BJ (cell line): ENCODE data around the gene TTC39B. TPM values are rescaled to one million over a fixed set of nuclear protein-coding genes. Genes with fewer than 3 reads are reported as not detected.

Experiments used
- CTCF ChIA-PET: fragments of 350-600 bp; formaldehyde crosslinking; extraction: SDS; loops from one replicate; lab custom pipeline; 2021; ENCODE audit warnings: antibody characterized with exemption, inconsistent platforms; lab: Yijun Ruan, JAX
- POLR2A ChIA-PET: fragments of 300-600 bp; sonication (Branson Sonifier 250); formaldehyde crosslinking; extraction: SDS; loops from one replicate; lab custom pipeline; 2021; ENCODE audit warnings: antibody characterized with exemption; lab: Charles Lee
- DNase-seq: peaks from one replicate; pipeline ENCODE4 v3.0.0-alpha.2; 2011; ENCODE audit warnings: low read depth
- H3K27me3 ChIP-seq: 2 replicates; pipeline ENCODE4 v1.6.0; 2011; ENCODE audit warnings: low read length; ENCODE audit not compliant: control insufficient read depth, insufficient read depth
- H3K36me3 ChIP-seq: 2 replicates; pipeline ENCODE4 v1.5.1; 2011; ENCODE audit warnings: low read length; ENCODE audit not compliant: control insufficient read depth, insufficient read depth
- H3K4me3 ChIP-seq: 2 replicates; pipeline ENCODE4 v1.5.1; 2011; ENCODE audit warnings: low read depth, mild to moderate bottlenecking, control low read depth, low read length
- polyA plus RNA-seq: library from polyadenylated mRNA; depleted of rRNA; stranded (reverse); fragments of >200 nt; gene quantifications from 2 replicates; pipeline ENCODE4 v1.2.3, GENCODE V29; 2011
- TF ChIP-seq, protein P1 (sequence below): IDR thresholded peaks from 2 replicates; pipeline ENCODE4 v1.5.1; 2011; ENCODE audit warnings: low read depth, mild to moderate bottlenecking, control low read depth, inconsistent platforms, low read length, moderate library complexity; ENCODE audit not compliant: insufficient read depth

The TTC39B gene
- polyA plus RNA-seq, 1 experiment: 5.1 TPM

DNA sequence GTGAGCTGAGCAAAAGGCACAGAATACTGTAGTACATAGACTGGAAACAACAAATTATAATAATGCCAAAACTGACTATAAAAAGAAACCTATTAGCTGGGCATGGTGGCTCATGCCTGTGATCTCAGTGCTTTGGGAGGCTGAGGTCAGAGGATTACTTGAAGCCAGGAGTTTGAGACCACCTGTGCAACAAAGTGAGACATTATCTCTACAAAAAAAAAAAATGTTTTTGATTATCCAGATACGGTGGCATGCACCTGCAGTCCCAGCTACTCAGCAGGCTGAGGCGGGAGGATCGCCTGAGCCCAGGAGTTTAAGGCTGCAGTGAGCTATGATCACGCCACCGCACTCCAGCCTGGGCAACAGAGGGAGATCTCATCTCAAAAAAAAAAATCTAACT lies 175.9 kb downstream of the TTC39B start:
- CTCF ChIA-PET: interaction anchor here (0.7 to 0.9 kb wide), 2 partner anchors 12 kb away, joined by 3 read pairs; no protein-coding TSS in a partner anchor
- Histone ChIP-seq H3K27me3 (peaks cover 1% of the 10 kb centered on the region; the same call in 1 of the 2 replicates), H3K4me3 (no peak overlapping the region), H3K36me3 (no peaks in the 10 kb centered on the region)
- TF ChIP-seq, protein P1, sequence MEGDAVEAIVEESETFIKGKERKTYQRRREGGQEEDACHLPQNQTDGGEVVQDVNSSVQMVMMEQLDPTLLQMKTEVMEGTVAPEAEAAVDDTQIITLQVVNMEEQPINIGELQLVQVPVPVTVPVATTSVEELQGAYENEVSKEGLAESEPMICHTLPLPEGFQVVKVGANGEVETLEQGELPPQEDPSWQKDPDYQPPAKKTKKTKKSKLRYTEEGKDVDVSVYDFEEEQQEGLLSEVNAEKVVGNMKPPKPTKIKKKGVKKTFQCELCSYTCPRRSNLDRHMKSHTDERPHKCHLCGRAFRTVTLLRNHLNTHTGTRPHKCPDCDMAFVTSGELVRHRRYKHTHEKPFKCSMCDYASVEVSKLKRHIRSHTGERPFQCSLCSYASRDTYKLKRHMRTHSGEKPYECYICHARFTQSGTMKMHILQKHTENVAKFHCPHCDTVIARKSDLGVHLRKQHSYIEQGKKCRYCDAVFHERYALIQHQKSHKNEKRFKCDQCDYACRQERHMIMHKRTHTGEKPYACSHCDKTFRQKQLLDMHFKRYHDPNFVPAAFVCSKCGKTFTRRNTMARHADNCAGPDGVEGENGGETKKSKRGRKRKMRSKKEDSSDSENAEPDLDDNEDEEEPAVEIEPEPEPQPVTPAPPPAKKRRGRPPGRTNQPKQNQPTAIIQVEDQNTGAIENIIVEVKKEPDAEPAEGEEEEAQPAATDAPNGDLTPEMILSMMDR: no peak
- no peak for DNase-seq
- POLR2A ChIA-PET: no interaction called here

DNA sequence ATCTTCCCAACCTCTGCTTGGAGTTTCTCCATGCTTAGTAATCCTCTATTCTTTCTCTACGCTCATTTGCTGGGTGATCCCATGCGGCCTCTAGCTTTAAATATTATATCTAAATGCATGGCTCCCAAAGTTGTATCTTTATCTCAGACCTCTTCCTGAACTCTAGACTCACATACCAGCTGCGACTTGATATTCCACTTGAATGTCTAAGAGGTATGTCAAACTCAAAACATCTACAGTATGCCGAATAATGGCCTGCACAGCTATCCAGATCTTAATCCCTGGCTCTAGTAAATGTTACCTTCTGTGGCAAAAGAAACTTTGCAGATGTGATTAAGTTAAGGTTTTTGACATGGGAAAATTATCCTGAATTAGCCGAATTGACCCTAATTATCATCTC lies 179.2 kb downstream of the TTC39B start:
- peaks cover 1% of the 10 kb centered on the region; the same call in 1 of the 2 replicates for H3K27me3 ChIP-seq
- H3K4me3 ChIP-seq: no peak overlapping the region
- TF ChIP-seq, protein P1: no peak
- DNase-seq: no peak
- no peaks in the 10 kb centered on the region for H3K36me3 ChIP-seq
- ChIA-PET POLR2A (no interaction called here), CTCF (interaction anchor here (2.1 kb wide), 1 partner anchor 23 kb away, joined by 10 read pairs; no protein-coding TSS in a partner anchor)

DNA sequence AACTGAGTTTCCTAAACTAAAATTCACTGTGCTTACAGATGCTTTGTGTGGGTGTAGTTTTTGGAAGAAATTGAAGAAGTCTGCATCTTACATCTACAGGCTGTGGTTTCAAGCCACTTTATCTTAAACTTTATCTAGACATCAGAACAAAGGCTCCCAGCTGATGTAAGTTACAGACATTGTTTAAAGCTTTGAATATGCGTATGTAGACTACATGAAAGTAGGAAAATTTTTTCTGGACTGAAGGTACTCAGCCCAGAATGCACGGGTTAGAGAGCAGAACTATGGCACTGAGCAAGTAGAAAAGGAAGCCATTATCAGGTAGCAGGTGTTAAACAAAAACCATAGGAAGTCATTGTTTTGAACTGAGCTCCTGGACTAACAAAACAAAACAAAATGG lies 185.4 kb downstream of the TTC39B start:
- CTCF ChIA-PET: interaction anchor here (2.8 to 5.6 kb wide), 2 partner anchors 14 to 18 kb away, joined by 9 to 30 read pairs; no protein-coding TSS in a partner anchor
- DNase-seq: no peak
- H3K27me3 ChIP-seq: no peaks in the 10 kb centered on the region

DNA sequence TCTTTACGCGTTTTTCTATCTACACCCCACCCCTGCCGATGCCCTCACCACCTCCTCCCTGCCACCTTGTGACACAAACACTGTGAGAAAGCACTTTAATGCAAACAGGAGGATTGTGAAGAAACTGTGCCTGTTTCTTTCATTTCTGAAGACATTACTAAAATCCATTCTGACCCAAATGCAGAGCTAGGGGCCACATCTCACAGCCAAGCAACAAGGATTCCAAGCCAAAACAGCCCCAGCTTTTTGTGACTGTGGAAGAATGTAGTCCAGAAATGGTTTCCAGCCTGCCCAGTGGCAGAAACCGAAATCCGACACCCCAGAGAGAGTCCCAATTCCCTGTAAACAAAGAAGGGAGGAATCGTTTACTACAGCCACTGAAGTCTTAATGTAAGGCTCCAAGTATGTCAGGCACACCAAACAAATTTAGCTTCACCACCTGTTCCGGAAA lies 190.9 kb downstream of the TTC39B start:
- TF ChIP-seq, protein P1: no peak
- ChIA-PET CTCF (interaction anchor here (0.8 to 2.6 kb wide), 2 partner anchors 8 to 19 kb away, joined by 4 to 10 read pairs; no protein-coding TSS in a partner anchor), POLR2A (no interaction called here)
- Histone ChIP-seq H3K4me3 (no peak overlapping the region), H3K36me3 (no peaks in the 10 kb centered on the region), H3K27me3 (no peaks in the 10 kb centered on the region)
- DNase-seq: no peak

More for the DNA sequence above, 185.4 kb downstream of the TTC39B start:
- no peak overlapping the region for H3K4me3 ChIP-seq
- TF ChIP-seq, protein P1: no peak
- no peaks in the 10 kb centered on the region for H3K36me3 ChIP-seq
- POLR2A ChIA-PET: no interaction called here

DNA sequence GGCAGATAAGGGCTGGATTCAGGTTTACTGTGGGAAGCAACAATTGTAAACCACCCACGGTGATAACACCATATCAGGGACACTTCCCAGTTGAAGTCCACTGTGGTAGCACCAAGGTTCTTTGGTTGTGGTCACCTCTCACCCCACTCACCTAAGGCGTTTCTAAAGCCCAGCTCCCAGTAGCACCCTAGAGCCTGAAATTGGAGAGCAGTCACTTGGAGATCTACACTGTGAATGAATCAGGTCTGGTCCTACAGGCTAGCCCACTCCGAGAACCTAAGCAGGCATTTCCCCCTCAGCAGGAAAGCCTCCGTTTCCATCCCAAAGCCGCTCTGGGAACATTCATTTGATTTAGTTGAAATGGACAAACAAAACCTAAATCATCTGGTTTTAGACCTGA lies 191.3 kb downstream of the TTC39B start:
- POLR2A ChIA-PET: no interaction called here
- TF ChIP-seq, protein P1: no peak
- no peak for DNase-seq
- no peak overlapping the region for H3K4me3 ChIP-seq
- H3K36me3 ChIP-seq: no peaks in the 10 kb centered on the region
- no peaks in the 10 kb centered on the region for H3K27me3 ChIP-seq
- CTCF ChIA-PET: interaction anchor here (0.8 to 2.6 kb wide), 2 partner anchors 8 to 20 kb away, joined by 4 to 10 read pairs; no protein-coding TSS in a partner anchor
